Activated CD8-positive, alpha-beta T cell treated with anti-CD3 and anti-CD28 coated beads for 36 hours (primary cell): ENCODE measurements around the gene CAMTA1. TPM values are rescaled to one million over a fixed set of nuclear protein-coding genes. Genes with fewer than 3 reads are reported as not detected.

ENCODE experiments used
- ATAC-seq: fragments of 200-7000 bp; cut with Tn5 transposase; one replicate; pipeline ENCODE4 v1.10.0; 2021; ENCODE audit warnings: mild to moderate bottlenecking, moderate library complexity
- CTCF ChIA-PET: fragments of 350-600 bp; sonication (Branson Sonifier 250); formaldehyde crosslinking; loops from one replicate; lab custom pipeline; 2021; ENCODE audit warnings: antibody characterized with exemption; lab: Charles Lee
- POLR2A ChIA-PET: fragments of 350-600 bp; sonication (Branson Sonifier 250); formaldehyde crosslinking; loops from one replicate; lab custom pipeline; 2021; ENCODE audit warnings: antibody characterized with exemption; lab: Charles Lee
- DNase-seq: peaks from one replicate; pipeline ENCODE4 v3.0.0-alpha.2; 2020
- H3K27ac Mint-ChIP-seq: one replicate; pipeline ENCODE4 v1.8.0; 2021; ENCODE audit warnings: mild to moderate bottlenecking, mixed read lengths
- H3K27me3 Mint-ChIP-seq: one replicate; pipeline ENCODE4 v1.8.0; 2021; ENCODE audit warnings: mixed read lengths
- H3K36me3 Mint-ChIP-seq: one replicate; pipeline ENCODE4 v1.8.0; 2021; ENCODE audit warnings: low read depth, mixed read lengths
- H3K4me1 Mint-ChIP-seq: one replicate; pipeline ENCODE4 v1.8.0; 2021; ENCODE audit warnings: low read depth, mixed read lengths
- H3K4me3 Mint-ChIP-seq: one replicate; pipeline ENCODE4 v1.8.0; 2021; ENCODE audit warnings: mild to moderate bottlenecking, moderate library complexity, mixed read lengths
- H3K9me3 Mint-ChIP-seq: one replicate; pipeline ENCODE4 v1.8.0; 2021; ENCODE audit warnings: mixed read lengths
- CTCF ChIP-seq: fragments of 200-600 bp; IDR thresholded peaks from one replicate; pipeline ENCODE4 v1.8.0; 2022; ENCODE audit warnings: antibody characterized with exemption, mild to moderate bottlenecking
- intact Hi-C: fragments of 100-400 bp; cut with micrococcal nuclease; formaldehyde crosslinking; loops from one replicate; pipeline ENCODE4 v1.10.0; 2022
- total RNA-seq, 2 experiments: library from RNA; stranded (reverse); gene quantifications; one replicate each; pipeline ENCODE4 v1.2.3, GENCODE V29; 2021

Gene CAMTA1
- total RNA-seq, 2 experiments from 2014 or later: 67.7 to 70.9 TPM

DNA sequence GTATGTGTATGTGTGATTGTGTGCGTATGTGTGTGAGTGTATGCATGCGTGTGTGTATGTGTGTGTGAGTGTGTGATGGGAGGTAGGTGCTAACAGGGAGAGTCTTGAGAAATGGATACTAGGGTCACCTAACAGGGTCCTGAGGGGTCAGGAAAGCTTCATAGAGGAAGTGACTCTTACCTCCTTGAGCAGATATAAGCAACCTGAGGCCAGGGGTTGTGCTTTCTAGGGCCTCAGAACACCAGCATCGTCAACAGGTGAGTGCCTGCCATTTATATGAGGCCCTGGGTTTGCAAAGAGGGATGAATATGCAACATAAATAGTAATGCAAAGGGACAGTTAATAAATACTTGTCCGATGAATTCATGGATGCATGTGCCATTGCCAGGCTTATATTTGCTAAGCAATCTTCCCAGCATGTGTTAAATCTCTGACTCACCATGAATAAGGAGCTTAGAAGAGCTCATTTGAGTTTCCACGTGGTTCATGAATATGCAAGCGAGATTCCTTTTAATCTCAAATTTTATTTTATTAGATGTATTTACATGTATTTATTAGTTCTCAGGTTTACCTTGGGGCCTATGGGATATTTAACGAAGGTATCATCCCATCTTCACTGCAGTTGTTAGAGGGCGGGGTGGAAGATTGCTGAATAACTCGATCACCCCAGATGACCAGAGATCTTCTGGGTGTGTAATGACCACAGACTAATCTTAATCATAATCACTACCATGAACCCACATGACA, 438.3 kb downstream of the CAMTA1 start:
- no peak for TF ChIP-seq CTCF
- Mint-ChIP-seq H3K27ac (no peak overlapping the region), H3K9me3 (no peaks in the 10 kb centered on the region), H3K4me1 (no peaks in the 10 kb centered on the region), H3K27me3 (peaks cover 7% of the 10 kb centered on the region), H3K36me3 (no peaks in the 10 kb centered on the region), H3K4me3 (no peak overlapping the region)
- CTCF ChIA-PET: no interaction called here
- no peak for DNase-seq
- POLR2A ChIA-PET: no interaction called here
- ATAC-seq: no peak
- intact Hi-C loops: no loop called here

DNA sequence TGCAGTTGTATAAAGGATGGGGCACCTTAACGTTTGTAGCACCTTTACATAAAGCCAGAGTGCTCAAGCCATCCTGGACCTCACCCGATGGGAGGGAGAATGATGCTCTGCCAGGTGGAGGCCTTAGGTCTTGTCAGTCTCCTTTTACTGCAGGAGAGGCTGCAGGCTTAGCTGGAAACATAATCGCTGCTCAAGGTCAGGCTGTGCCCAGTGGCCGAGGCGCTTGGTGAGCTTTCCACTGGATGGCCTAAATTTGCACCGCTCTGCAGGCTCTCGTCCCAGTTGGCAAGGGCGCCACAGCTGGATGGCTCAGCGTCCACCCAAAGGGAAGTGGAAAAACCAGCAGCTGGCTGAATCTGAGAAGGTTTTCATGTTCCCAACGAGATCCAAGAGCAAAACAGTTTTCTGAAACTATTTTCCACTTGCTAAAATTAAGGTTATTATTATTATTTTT, 438.9 kb downstream of the CAMTA1 start:
- intact Hi-C loops: no loop called here
- no peaks in the 10 kb centered on the region for H3K9me3 Mint-ChIP-seq
- no peak for TF ChIP-seq CTCF
- H3K27ac Mint-ChIP-seq: no peak overlapping the region
- no peak for ATAC-seq
- H3K4me3 Mint-ChIP-seq: no peak overlapping the region
- H3K4me1 Mint-ChIP-seq: no peaks in the 10 kb centered on the region
- ChIA-PET POLR2A (no interaction called here), CTCF (interaction anchor here (1.8 kb wide), 1 partner anchor 16 kb away, joined by 4 read pairs; no protein-coding TSS in a partner anchor)
- H3K36me3 Mint-ChIP-seq: no peaks in the 10 kb centered on the region
- H3K27me3 Mint-ChIP-seq: peaks cover 4% of the 10 kb centered on the region
- no peak for DNase-seq

GRCh38 chr1:7224644-7225043, 439.4 kb downstream of the CAMTA1 start:
- DNase-seq: no peak
- ChIA-PET POLR2A (interaction anchor here (0.6 kb wide), 1 partner anchor 504 kb away, joined by 3 read pairs; no protein-coding TSS in a partner anchor), CTCF (interaction anchor here (1.8 kb wide), 1 partner anchor 17 kb away, joined by 4 read pairs; no protein-coding TSS in a partner anchor)
- no peak overlapping the region for H3K4me3 Mint-ChIP-seq
- H3K9me3 Mint-ChIP-seq: no peaks in the 10 kb centered on the region
- no peak for ATAC-seq
- H3K27ac Mint-ChIP-seq: no peak overlapping the region
- H3K4me1 Mint-ChIP-seq: no peaks in the 10 kb centered on the region
- intact Hi-C loops: no loop called here
- peaks cover 2% of the 10 kb centered on the region for H3K27me3 Mint-ChIP-seq
- H3K36me3 Mint-ChIP-seq: no peaks in the 10 kb centered on the region
- TF ChIP-seq CTCF: no peak

DNA sequence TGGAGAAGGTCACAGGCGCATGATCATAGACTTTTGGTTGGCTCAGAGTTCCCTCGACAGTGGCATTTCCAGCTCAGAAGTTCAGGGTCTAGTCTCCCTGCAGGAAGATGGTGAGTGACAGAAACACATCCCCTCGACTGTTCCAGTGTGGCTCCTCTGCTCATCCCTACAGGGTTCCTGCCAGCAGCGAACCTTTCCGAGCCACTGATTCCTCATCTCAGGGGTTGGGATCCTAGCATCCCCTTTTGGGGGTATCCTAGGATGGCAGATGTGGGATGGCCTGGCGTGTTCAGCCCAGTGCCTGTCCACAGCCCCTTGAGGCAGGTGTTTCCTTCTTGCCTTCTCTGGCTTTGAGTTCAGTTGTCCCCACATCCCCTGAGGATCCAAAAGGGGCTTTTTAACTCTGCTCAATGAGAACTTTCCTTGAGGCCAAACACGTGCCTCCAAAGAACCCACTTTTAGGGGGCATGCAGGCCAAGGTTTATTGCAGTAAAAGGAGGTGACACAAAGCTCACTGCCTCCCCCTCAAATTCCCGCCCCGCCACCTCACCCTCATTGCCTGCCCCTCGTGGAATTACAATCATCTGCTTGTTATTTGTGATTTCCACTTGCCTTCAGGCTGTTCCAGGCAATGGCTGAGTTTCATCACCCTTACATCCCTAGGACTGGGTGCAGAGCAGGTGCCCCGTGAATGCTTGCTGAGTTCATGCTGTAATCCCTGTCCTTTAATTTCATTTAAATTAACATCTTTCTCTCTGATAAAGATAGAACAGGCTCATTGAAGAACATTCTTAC, 440.7 kb downstream of the CAMTA1 start:
- TF ChIP-seq CTCF: no peak
- DNase-seq (no peak), ATAC-seq (no peak)
- Mint-ChIP-seq H3K9me3 (no peaks in the 10 kb centered on the region), H3K4me3 (no peak overlapping the region), H3K36me3 (no peaks in the 10 kb centered on the region), H3K27me3 (peaks cover 2% of the 10 kb centered on the region), H3K4me1 (no peaks in the 10 kb centered on the region), H3K27ac (no peak overlapping the region)
- intact Hi-C loops: no loop called here
- ChIA-PET CTCF (interaction anchor here (0.8 to 1.8 kb wide), 2 partner anchors 18 to 506 kb away, joined by 3 to 4 read pairs; no protein-coding TSS in a partner anchor), POLR2A (interaction anchor here (0.6 kb wide), 1 partner anchor 135 kb away, joined by 3 read pairs; no protein-coding TSS in a partner anchor)

DNA sequence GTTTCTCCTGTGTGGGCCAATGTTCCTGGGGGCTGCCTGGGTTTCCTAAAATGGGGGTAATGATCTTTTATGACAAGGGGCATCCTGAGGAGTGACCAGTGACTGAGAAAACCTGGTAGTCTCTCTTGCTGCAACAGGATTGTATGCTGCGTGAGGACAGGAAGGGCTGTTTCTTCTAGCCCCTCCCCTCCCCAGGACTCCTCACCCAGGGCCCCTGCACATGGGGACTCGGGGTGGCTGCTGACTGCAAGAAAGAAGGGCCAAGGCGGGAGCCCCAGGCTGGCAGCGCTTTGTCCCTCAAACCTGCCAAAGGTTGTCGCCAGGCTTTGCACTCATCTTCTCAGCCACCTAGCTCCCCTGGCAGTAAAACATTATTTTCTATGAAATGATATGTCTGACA, 442.4 kb downstream of the CAMTA1 start:
- POLR2A ChIA-PET: no interaction called here
- Mint-ChIP-seq H3K27me3 (no peaks in the 10 kb centered on the region), H3K4me3 (no peak overlapping the region), H3K9me3 (no peaks in the 10 kb centered on the region), H3K4me1 (no peaks in the 10 kb centered on the region), H3K27ac (no peak overlapping the region), H3K36me3 (no peaks in the 10 kb centered on the region)
- TF ChIP-seq CTCF: no peak
- DNase-seq: no peak
- intact Hi-C loops: no loop called here
- no peak for ATAC-seq
- CTCF ChIA-PET: no interaction called here
